ENCODE data around the gene NYAP1. TPM values are rescaled to one million over a fixed set of nuclear protein-coding genes. Genes with fewer than 3 reads are reported as not detected.

The NYAP1 gene
- total and polyA plus RNA-seq, 2 of the 8 experiments (the other 6 are each of a cell fraction or from before 2014, with no cell fraction given): 1.9 to 4.6 TPM

DNA sequence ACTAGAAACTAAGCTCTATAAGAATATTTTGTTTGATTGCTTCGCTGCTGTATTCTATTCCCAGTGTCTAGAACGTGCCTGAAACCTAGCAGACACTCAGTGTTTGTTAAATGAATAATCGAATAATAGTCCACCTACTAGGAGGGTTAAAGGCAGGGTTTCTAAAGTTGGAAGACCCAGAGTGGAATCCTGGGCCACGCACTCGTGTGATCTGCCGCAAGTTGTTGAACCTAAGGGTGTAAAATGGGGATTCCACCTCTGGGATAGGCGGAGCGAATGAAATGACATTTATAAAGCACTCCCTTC, 54.6 kb downstream of the NYAP1 start (continued):
- TF ChIP-seq, protein P1, sequence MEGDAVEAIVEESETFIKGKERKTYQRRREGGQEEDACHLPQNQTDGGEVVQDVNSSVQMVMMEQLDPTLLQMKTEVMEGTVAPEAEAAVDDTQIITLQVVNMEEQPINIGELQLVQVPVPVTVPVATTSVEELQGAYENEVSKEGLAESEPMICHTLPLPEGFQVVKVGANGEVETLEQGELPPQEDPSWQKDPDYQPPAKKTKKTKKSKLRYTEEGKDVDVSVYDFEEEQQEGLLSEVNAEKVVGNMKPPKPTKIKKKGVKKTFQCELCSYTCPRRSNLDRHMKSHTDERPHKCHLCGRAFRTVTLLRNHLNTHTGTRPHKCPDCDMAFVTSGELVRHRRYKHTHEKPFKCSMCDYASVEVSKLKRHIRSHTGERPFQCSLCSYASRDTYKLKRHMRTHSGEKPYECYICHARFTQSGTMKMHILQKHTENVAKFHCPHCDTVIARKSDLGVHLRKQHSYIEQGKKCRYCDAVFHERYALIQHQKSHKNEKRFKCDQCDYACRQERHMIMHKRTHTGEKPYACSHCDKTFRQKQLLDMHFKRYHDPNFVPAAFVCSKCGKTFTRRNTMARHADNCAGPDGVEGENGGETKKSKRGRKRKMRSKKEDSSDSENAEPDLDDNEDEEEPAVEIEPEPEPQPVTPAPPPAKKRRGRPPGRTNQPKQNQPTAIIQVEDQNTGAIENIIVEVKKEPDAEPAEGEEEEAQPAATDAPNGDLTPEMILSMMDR (IDR thresholded peaks at IDR 0.05; ENCODE audit: control extremely low read depth in 1 of 3, insufficient read depth in 1 of 3, low read depth in 1 of 3, low read length in 3 of 3): no peak

All from H1 (cell line).